ENCODE data around the gene GNRHR.

- TF ChIP-seq, protein P1, sequence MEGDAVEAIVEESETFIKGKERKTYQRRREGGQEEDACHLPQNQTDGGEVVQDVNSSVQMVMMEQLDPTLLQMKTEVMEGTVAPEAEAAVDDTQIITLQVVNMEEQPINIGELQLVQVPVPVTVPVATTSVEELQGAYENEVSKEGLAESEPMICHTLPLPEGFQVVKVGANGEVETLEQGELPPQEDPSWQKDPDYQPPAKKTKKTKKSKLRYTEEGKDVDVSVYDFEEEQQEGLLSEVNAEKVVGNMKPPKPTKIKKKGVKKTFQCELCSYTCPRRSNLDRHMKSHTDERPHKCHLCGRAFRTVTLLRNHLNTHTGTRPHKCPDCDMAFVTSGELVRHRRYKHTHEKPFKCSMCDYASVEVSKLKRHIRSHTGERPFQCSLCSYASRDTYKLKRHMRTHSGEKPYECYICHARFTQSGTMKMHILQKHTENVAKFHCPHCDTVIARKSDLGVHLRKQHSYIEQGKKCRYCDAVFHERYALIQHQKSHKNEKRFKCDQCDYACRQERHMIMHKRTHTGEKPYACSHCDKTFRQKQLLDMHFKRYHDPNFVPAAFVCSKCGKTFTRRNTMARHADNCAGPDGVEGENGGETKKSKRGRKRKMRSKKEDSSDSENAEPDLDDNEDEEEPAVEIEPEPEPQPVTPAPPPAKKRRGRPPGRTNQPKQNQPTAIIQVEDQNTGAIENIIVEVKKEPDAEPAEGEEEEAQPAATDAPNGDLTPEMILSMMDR (IDR thresholded peaks at IDR 0.05; ENCODE audit: low read depth, low read length, missing input control) = no peak
- no peak for TF ChIP-seq RXRA (IDR thresholded peaks at IDR 0.05)
- no peak for TF ChIP-seq TAF1 (conservative IDR thresholded peaks at IDR 0.05)
- TF ChIP-seq, protein P2, sequence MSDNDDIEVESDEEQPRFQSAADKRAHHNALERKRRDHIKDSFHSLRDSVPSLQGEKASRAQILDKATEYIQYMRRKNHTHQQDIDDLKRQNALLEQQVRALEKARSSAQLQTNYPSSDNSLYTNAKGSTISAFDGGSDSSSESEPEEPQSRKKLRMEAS (IDR thresholded peaks at IDR 0.05) = no peak
Observed at GRCh38 chr4:67749286-67749685, 4.9 kb downstream of the GNRHR start.

Data from liver (tissue), 3 donors.